NCI-H2081 (cell line): ENCODE data around the gene FAM47B.

Experiments
- DNase-seq, 2 experiments: peaks; one replicate each; lab custom pipeline; 2025; lab: John Stamatoyannopoulos, UW

The FAM47B gene

GRCh38 chrX:34942496-34942895, at the start of gene FAM47B:
Gene FAM47B, plus strand, starts transcription at chrX:34942796. Its CDS starts 36 bp downstream, at chrX:34942832.
- no peak for DNase-seq

GRCh38 chrX:34893741-34894140, 48.9 kb upstream of the FAM47B start:
- no peak for DNase-seq

- DNase-seq = no peak
These were observed 41.9 kb upstream of the FAM47B start for GRCh38 chrX:34900691-34901090.

GRCh38 chrX:34901761-34902160, 40.8 kb upstream of the FAM47B start:
- no peak for DNase-seq

- DNase-seq = no peak
These were observed 39.3 kb upstream of the FAM47B start for GRCh38 chrX:34903316-34903715.

GRCh38 chrX:34909151-34909550, 33.4 kb upstream of the FAM47B start:
- peak in 1 of 2 experiments; percentile 3 for DNase-seq

GRCh38 chrX:34915463-34916225, 27.0 kb upstream of the FAM47B start:
- DNase-seq = no peak

GRCh38 chrX:34917146-34917545, 25.4 kb upstream of the FAM47B start:
- DNase-seq = no peak

- DNase-seq = no peak
These were observed 24.4 kb upstream of the FAM47B start for GRCh38 chrX:34918091-34918736.

- DNase-seq = peak; percentile 31 to 54
These were observed 23.7 kb upstream of the FAM47B start for GRCh38 chrX:34918856-34919255.

GRCh38 chrX:34927866-34928265, 14.7 kb upstream of the FAM47B start:
- DNase-seq = no peak

GRCh38 chrX:34943235-34943634, 639 bp downstream of the FAM47B start:
- no peak for DNase-seq

- no peak for DNase-seq
These were observed 14.3 kb downstream of the FAM47B start for GRCh38 chrX:34956916-34957315.

- DNase-seq = no peak
These were observed 19.1 kb downstream of the FAM47B start for GRCh38 chrX:34961662-34962061.

GRCh38 chrX:34972206-34972605, 29.6 kb downstream of the FAM47B start:
- no peak for DNase-seq

GRCh38 chrX:34978171-34978570, 35.6 kb downstream of the FAM47B start:
- no peak for DNase-seq

- DNase-seq = no peak
These were observed 45.0 kb downstream of the FAM47B start for GRCh38 chrX:34987646-34988045.
